GM19463 (cell line): ENCODE data around the gene RASSF7.

Source experiments
- ATAC-seq: cut with Tn5 transposase; IDR thresholded peaks from one replicate; pipeline ENCODE4 v1.9.1; 2021; ENCODE audit warnings: mild to moderate bottlenecking, moderate library complexity; ENCODE audit not compliant: unreplicated experiment

The RASSF7 gene

GRCh38 chr11:579830-580601 is 19.2 kb downstream of the RASSF7 start:
- no peak for ATAC-seq

DNA sequence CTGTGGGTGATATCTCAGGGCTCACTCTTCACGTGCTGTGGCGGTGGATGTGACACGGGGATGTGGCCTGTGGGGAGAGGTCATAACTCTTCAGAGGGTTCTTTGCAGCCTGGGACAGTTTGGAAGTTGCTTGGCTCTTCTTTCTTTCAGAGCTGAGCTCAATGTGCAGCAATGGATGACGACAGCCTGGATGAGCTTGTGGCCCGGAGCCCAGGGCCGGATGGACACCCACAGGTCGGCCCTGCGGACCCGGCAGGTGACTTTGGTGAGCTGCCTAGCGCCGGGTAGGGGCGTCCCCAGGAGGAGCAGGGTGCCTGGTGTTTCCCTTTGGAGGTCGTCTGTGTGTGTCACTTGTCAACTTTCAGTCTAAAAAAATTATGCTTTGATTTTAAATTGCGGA is 20.6 kb downstream of the RASSF7 start:
- ATAC-seq: no peak

GRCh38 chr11:581752-582151 is 21.0 kb downstream of the RASSF7 start:
- ATAC-seq: no peak

DNA sequence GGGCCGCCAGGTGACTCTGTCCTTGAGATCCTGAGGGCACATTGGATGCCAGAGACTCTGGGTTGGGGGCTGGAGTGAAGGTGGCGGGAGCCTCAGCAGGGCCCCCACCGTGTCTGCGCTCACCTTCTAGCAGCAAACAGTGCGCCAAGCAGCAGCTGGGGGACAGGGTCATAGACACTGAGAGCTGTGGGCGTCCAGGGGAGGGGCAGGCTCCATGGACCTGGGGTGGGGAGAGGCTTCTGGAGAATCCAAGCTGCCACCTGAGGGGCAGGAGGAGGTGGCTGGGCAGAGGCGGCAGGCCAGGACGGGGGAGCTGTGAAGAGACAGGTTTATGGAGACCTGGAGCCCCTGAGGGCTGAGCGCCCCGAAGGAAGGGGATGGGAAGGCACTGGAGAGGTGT is 23.5 kb downstream of the RASSF7 start:
- ATAC-seq: no peak

DNA sequence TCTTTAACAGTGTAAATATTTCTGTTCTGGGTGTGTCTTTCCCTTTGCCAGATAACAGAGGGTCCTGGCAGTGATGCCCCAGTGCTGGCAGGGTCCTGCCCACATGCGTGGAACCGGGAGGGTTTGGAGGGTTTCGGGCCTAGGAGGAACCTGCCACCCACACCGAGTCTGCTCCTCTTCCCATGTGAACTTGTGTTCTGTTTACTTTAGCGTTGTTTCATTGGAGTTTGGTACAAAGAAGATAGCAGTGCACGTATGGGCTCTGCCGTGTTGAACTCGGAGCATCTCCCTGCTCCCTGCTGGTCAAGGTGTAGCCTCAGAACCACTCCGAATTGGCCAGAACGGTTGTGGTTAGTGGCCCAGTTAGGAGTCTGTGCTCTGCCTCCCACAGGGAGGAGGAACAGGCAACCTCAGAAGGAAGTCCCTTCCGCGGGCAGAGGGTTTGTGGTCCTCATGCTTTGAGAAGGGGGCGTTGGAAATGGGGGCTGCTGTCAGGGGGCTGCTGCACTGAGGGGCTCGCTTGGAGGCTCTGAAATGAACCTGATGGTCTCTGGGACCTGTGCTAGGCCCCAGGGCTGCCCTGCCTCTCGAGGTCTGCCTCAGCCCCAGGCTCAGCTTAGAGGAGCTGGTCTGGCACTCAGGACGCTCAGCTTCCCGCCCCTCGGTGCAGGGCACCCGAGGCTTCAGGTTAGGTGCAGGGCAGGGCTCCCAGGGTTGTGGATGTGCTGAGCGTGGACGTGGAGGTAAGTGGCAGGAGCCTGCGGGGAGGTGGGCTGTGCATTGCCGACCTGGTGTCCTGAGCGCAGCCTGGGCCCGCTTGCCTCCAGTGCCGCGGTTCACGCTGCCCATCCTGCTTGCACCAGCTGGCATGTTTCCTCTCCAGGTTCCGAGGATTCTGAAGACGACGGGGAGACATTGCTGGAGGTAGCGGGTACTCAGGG is 25.9 kb downstream of the RASSF7 start:
- ATAC-seq: no peak

DNA sequence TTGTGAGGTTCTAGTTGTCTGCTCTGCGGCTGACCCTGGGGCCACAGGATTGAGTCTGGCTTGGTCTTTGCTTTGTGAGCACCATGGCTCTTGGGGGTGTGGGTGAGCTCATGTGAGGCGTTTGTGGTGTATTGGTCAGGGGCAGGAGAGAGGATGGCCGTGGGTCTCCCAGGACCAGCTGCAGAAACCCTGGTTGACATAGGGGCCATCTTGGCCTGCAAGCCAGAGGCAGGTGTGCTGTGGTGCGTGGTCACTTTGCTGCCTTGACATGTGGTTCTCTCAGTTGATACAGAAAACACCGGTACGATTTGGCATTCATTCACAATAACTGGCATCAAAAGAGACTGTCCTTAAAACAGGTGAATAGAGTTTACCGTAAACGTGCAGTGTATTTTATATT is 26.8 kb downstream of the RASSF7 start:
- no peak for ATAC-seq

- no peak for ATAC-seq
Measured at GRCh38 chr11:587978-588380, 27.2 kb downstream of the RASSF7 start.

- ATAC-seq: no peak
Measured at GRCh38 chr11:589798-590197, 29.0 kb downstream of the RASSF7 start.

DNA sequence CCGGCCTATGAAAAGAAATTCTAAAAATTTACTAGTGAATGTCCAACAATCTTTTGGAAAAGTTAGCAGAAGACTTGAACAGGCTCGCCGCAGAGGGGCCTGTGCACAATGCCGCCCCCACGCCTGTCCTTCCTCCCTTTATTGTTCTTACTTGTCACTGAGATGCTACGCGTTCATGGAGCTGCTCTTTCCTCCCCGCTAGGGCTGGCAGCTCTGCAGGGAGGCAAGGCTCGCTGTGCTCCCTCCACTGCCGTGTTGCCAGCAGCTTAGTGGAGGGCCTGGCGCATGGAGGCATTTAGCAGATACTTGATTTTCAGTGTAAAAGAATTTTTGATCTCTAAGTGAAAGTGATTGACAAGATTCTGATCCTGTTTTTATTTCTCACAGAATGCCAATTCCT is 30.2 kb downstream of the RASSF7 start:
- ATAC-seq: no peak

- ATAC-seq: no peak
Measured at GRCh38 chr11:592501-592900, 31.7 kb downstream of the RASSF7 start.

- ATAC-seq: no peak
Measured at GRCh38 chr11:592918-593317, 32.1 kb downstream of the RASSF7 start.

DNA sequence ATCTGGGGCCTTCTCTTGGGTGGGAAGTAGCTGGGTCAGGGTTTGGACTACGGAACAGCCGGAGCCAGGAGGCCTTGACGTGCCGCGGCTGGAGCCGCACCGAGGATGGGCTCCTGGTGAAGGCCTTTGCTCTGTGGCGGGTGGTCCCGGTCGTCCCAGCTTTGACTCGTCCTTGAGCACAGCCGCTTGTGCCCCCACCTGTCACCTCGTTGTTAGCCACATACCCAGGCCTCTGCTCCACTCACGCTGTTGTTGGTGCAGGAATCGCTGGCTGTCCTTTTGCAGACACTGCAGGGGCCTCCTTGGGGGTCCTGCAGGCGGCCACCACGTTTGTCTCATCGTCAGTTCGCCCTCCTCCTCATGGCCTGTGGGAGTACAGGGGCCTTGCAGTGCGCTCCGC is 32.6 kb downstream of the RASSF7 start:
- no peak for ATAC-seq

DNA sequence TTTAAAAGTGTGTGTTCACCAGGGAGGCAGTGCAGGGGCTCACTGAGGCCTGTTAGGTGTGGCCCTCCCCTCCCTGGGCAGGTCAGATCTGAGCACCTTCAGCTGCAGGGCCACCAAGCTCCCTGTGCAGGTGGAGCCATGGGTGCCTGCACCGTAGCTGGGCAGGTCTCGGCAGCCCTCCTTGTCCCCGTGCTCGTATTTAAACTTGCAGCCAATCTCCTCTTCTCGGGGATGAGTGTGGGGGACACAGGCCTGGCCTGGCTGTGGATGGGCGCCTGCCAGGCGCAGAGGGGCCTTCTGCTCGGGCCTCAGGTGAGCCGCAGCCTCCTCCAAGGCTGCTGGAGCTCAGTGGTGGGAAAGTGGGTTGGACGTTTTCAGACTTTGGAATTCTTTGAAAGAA is 34.6 kb downstream of the RASSF7 start:
- ATAC-seq: no peak

- no peak for ATAC-seq
Measured at GRCh38 chr11:596374-596773, 35.6 kb downstream of the RASSF7 start.

DNA sequence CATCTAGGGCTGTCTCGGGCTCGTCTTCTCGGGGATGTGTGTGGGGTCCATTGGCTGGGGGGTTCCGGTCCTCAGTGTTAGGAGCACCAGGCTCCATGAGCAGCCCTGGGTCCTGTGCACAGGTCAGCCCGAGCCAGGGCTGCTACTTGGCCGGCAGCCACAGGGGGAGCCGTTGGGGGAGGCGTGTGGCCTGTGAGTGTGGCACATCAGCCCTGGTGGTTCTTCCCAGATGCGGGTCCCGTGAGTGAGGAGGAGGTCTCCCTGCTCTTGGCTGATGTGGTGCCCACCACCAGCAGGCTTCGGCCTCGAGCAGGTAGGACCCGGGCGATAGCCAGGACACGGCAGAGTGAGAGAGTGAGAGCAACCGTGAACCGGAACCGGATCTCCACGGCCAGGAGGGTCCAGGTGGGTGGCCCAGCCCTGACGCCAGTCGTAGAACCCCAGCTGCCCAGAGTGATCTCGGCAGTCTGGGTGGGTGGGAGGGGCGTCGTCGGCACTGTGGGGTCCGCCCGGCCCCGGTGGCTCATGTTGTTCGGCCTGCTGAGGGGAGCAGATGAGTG is 36.5 kb downstream of the RASSF7 start:
- ATAC-seq: no peak

DNA sequence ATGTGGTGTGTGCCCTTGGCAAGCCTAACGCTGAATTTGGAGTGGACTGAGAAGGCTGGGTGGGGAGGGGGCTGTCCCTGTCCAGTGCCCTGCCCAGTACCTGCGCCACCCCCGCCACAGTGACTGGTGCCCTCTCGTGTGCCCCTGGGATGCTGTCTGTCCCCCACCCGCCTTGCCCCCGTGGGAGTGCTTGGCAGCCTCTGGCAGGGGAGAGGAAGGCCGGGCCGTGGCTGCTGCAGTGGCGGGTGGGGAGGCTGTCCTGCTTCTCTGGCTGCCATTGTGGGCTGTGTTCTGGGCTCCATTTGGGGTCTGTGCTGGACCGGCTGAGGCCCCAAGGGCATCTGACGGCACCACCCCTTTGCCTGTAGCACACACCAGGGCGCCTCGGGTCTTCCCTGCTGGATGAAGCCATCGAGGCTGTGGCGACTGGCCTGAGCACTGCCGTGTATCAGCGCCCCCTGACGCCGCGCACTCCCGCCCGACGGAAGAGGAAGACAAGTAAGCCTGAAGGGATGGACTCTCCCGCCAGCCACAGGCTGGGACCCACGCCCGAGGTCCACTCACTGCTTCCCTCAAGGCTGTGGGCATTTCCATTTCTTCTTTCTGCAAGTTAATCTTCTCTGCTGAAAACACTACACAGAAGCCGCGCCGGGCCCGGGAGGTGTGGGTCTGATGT is 37.4 kb downstream of the RASSF7 start:
- ATAC-seq: no peak

GRCh38 chr11:601573-602245 is 40.9 kb downstream of the RASSF7 start:
- no peak for ATAC-seq

DNA sequence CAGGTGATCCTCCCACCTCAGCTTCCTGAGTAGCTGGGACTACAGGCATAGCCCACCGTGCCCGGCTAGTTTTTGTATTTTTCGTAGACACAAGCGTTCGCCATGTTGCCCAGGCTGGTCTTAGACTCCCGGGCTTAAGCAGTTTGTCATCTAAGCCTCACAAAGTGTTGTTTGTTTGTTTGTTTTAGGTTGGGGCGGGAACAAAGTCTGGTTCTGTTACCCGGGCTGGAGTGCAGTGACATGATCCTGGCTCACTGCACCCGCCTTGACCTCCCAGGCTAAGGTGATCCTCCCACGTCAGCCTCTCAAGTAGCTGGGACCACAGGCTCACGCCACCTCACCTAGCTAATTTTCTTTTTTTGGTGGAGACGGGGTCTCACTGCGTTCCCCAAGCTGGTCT is 42.4 kb downstream of the RASSF7 start:
- ATAC-seq: no peak

DNA sequence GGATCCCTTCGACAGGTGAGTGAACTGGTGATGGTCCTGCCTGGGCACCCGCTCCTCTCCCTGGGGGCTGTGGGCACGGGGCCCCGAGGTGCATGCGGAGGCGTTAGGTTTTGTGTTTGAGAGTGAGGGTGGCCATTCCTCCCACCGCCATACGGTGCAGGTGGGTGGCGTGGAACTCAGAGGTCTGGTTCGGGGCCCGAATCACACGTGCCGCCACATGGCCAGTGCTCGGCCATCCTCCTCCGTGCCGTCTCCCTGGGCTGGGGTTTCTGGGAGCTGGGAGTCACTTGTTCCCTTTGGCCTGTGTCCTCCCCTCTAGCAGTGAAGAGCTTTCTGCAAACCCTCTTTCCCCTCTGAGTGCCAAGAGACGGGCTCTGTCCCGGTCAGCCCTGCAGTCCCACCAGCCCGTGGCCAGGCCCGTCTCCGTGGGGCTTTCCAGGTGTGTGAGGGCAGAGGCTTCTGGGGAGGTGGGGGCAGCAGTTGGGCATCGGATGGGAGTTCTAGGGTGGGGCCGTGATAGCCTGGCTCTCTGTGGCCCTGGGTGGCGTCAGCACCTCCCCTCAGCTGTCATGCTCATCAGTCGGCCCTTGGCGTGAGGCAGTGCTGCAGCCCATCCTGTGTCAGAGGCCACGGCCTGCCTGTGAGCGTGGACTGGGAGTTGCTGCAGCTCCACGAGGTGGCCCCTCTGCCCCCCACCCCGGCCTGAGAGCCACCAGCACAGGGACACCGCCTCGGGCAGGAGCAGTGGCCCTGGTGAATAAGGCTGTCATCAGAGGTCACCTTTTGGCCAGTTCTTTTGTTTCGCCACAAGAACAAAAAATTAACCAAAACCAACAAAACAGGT is 44.7 kb downstream of the RASSF7 start:
- no peak for ATAC-seq

DNA sequence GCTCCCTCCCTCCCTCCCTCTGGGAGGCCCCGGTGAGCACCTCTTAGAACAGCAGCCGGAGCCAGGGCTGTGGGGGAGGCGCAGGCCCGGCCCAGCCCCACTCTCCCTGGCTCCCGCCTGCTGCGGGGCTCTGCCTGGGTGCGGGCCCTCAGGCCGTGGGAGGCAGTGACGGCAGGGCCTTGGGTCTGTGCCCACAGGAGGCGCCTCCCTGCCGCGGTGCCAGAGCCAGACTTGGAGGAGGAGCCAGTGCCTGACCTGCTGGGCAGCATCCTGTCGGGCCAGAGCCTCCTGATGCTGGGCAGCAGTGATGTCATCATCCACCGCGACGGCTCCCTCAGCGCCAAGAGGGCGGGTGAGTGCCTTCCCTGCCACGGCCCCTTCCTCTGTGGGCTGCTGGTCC is 45.5 kb downstream of the RASSF7 start:
- no peak for ATAC-seq
